Vagina (tissue), 2 donors: ENCODE measurements around the gene MTHFD1. TPM values are rescaled to one million over a fixed set of nuclear protein-coding genes. Genes with fewer than 3 reads are reported as not detected.
"Not testable (repeated sequence)": the region's sequence is repeated elsewhere in the genome, so short reads cannot be mapped to it uniquely, and the experiment has no call there.

Experiments used
- DNase-seq, 2 donors: peaks; one replicate each; pipeline ENCODE4 v3.0.0-alpha.2; 2017; ENCODE audit errors: extremely low spot score in 2 of 2
- H3K27ac ChIP-seq: fragments of 200-600 bp; sonication (generic); one replicate; pipeline ENCODE4 v1.5.1; 2019
- H3K27me3 ChIP-seq: fragments of 200-600 bp; sonication (generic); one replicate; pipeline ENCODE4 v1.5.1; 2019
- H3K36me3 ChIP-seq, 2 donors: fragments of 200-600 bp; sonication (generic); one replicate each; pipeline ENCODE4 v1.5.1; 2017 to 2019
- H3K4me1 ChIP-seq: fragments of 200-600 bp; sonication (generic); one replicate; pipeline ENCODE4 v1.5.1; 2019
- H3K4me3 ChIP-seq, 2 donors: fragments of 200-600 bp; sonication (generic); 1 replicate in 1 of 2; 2 replicates in 1 of 2; pipeline ENCODE4 v1.5.1; 2016 to 2019
- H3K9me3 ChIP-seq: fragments of 200-600 bp; sonication (generic); one replicate; pipeline ENCODE4 v1.5.1; 2019
- POLR2A ChIP-seq, 2 donors: fragments of 450-650 bp; IDR thresholded peaks; one replicate each; pipeline ENCODE4 v1.6.1; 2017; ENCODE audit warnings: antibody characterized with exemption in 2 of 2, mild to moderate bottlenecking in 2 of 2, moderate library complexity in 2 of 2
- POLR2AphosphoS5 ChIP-seq, 2 donors: sonication (generic); formaldehyde crosslinking; IDR thresholded peaks; one replicate each; pipeline ENCODE4 v1.9.0; 2017; ENCODE audit warnings: antibody characterized with exemption in 2 of 2, mild to moderate bottlenecking in 2 of 2, low read depth in 1 of 2; ENCODE audit not compliant: insufficient read depth in 1 of 2
- intact Hi-C: fragments of 100-400 bp; cut with DNase I; formaldehyde crosslinking; loops from one replicate; pipeline ENCODE4 v1.15.1; 2023
- total RNA-seq: library from RNA; depleted of rRNA; stranded (reverse); fragments of >200 nt; gene quantifications from one replicate; pipeline ENCODE4 v1.2.3, GENCODE V29; 2016
- TF ChIP-seq, protein P1 (sequence below), 3 experiments: fragments of 450-650 bp in 2 of 3; fragments of 200-600 bp in 1 of 3; sonication (generic) in 1 of 3; IDR thresholded peaks; one replicate each; pipeline ENCODE4 v1.5.1; 2017 to 2019; ENCODE audit warnings: antibody characterized with exemption in 3 of 3, mild to moderate bottlenecking in 2 of 3, moderate library complexity in 2 of 3

Gene MTHFD1
- total RNA-seq, 1 donor from 2014 or later: 40.3 TPM

DNA sequence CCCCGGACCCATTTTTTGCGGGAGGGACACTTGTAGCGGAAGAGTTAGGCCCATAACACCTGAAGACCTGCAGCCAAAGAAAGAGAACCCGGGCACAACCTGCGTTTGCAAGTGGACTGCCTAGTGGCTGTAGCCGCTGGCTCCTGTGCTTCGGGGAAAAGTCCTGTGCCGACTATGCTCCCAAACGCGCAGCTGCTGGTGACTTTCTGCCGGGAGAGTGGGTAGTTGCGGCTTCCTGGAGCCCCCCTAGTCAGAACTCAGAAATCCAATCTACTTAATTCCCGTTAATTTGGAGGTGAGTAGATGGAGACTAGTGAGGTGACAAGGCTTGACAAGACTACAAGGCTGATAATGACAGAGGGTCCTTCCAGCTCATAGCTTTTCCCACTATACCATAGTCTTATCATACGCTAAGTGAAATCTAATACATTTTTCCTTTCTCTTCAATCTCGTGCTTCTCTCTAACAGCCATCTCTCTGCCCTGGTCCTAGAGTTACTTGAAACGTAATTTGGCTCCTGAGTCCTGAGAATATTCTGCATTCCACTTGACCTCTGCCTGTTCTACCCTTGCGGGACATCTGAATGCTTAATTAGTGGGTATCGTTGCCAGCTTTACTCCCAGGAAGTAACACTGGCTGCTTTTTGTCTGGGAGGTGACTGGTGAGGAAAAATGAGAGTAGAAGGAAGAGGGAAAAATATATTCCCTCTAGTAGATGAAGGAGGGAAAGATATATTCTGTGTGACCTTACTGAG lies 556 bp downstream of the MTHFD1 start:
- Histone ChIP-seq H3K36me3 (no peaks in the 10 kb centered on the region), H3K4me1 (peaks cover 24% of the 10 kb centered on the region), H3K27me3 (no peaks in the 10 kb centered on the region), H3K9me3 (no peaks in the 10 kb centered on the region), H3K4me3 (peak overlapping the region; percentile 74 to 88), H3K27ac (peak overlapping the region; percentile 41)
- TF ChIP-seq POLR2A (IDR thresholded peaks at IDR 0.05) (no peak), POLR2AphosphoS5 (IDR thresholded peaks at IDR 0.05; ENCODE audit: insufficient read depth in 1 of 2, low read depth in 1 of 2) (no peak)
- TF ChIP-seq, protein P1, sequence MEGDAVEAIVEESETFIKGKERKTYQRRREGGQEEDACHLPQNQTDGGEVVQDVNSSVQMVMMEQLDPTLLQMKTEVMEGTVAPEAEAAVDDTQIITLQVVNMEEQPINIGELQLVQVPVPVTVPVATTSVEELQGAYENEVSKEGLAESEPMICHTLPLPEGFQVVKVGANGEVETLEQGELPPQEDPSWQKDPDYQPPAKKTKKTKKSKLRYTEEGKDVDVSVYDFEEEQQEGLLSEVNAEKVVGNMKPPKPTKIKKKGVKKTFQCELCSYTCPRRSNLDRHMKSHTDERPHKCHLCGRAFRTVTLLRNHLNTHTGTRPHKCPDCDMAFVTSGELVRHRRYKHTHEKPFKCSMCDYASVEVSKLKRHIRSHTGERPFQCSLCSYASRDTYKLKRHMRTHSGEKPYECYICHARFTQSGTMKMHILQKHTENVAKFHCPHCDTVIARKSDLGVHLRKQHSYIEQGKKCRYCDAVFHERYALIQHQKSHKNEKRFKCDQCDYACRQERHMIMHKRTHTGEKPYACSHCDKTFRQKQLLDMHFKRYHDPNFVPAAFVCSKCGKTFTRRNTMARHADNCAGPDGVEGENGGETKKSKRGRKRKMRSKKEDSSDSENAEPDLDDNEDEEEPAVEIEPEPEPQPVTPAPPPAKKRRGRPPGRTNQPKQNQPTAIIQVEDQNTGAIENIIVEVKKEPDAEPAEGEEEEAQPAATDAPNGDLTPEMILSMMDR (IDR thresholded peaks at IDR 0.05): no peak
- DNase-seq: no peak
- intact Hi-C loops: no loop called here

DNA sequence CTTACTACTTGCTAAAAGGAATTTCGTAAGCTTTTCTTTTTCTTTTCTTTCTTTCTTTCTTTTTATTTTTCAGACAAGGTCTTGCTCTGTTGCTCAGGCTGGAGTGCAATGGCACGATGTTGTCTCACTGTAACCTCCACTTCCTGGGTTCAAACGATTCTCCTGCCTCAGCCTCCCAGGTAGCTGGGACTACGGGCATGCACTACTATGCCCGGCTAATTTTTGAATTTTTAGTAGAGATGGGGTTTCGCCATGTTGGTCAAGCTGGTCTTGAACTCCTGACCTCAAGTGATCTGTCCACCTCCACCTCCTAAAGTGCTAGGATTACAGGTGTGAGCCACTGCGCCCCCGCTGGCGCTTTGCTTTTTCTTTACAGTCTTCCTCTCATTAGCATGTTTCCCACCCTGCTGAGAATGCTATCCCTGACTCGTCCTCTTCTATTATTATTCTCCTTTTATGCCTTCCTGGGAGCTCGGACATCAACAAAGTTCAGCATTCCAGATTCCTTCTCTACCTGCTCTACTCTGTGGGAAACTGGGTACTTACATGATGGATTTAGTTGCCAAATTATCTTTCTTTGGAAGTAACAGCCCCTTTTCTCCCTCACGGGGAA lies 3.1 kb downstream of the MTHFD1 start:
- Histone ChIP-seq H3K36me3 (no peaks in the 10 kb centered on the region), H3K27ac (no peak overlapping the region), H3K4me3 (no peak overlapping the region), H3K9me3 (no peaks in the 10 kb centered on the region), H3K4me1 (peaks cover 24% of the 10 kb centered on the region), H3K27me3 (no peaks in the 10 kb centered on the region)
- no peak for DNase-seq
- intact Hi-C loops: no loop called here
- no peak for TF ChIP-seq POLR2AphosphoS5 (IDR thresholded peaks at IDR 0.05; ENCODE audit: insufficient read depth in 1 of 2, low read depth in 1 of 2)
- TF ChIP-seq, protein P1 (IDR thresholded peaks at IDR 0.05): no peak
- TF ChIP-seq POLR2A (IDR thresholded peaks at IDR 0.05): no peak

DNA sequence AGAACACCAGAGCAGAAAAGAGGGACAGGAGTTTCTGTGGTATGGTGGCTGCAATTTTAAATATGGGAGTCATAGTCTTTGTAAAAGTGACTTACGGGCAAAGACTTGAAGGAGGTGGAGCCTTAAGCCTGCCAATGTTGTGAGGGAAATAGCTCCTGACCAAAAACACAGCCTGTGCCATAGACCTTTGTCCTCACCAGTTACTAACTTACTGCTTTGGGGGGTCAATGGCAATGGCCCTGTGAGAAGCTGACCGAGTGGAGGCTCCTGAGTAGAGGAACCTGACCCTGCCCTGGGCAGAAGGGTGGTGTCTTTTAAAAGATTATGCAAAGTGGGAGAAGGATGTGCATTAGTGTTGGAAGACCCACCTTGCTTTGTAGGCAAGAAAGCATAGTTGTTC lies 3.8 kb downstream of the MTHFD1 start:
- Histone ChIP-seq H3K4me1 (peaks cover 20% of the 10 kb centered on the region), H3K27ac (no peak overlapping the region), H3K27me3 (no peaks in the 10 kb centered on the region), H3K4me3 (no peak overlapping the region), H3K36me3 (no peaks in the 10 kb centered on the region), H3K9me3 (no peaks in the 10 kb centered on the region)
- TF ChIP-seq, protein P1 (IDR thresholded peaks at IDR 0.05): no peak
- TF ChIP-seq POLR2AphosphoS5 (IDR thresholded peaks at IDR 0.05; ENCODE audit: insufficient read depth in 1 of 2, low read depth in 1 of 2): no peak
- no peak for TF ChIP-seq POLR2A (IDR thresholded peaks at IDR 0.05)
- intact Hi-C loops: no loop called here
- no peak for DNase-seq

DNA sequence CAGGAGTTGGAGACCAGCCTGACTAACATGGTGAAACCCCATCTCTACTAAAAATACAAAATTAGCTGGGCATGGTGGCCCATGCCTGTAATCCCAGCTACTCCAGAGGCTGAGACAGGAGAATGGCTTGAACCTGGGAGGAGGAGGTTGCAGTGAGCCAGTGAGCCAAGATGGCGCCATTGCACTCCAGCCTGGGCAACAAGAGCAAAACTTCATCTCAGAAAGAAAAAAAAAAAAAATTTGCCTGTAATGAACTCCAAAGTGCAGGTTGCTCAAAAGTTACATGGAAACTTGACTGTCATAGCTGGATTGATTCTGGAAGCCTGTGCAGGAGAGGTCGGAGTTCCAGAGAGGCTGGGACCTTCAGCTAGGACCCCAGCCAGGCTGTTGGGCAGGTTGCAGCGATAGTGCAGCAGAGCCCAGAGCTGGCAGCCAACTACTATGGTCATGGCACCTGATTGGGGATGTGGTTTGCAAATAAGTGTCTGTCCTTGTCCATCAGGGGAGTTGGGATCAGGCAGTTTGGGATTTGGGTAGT lies 5.1 kb downstream of the MTHFD1 start:
- H3K9me3 ChIP-seq, intact Hi-C loops, H3K4me3 ChIP-seq, H3K27me3 ChIP-seq, DNase-seq, H3K27ac ChIP-seq, H3K36me3 ChIP-seq: not testable (repeated sequence)
- peaks cover 15% of the 10 kb centered on the region for H3K4me1 ChIP-seq

DNA sequence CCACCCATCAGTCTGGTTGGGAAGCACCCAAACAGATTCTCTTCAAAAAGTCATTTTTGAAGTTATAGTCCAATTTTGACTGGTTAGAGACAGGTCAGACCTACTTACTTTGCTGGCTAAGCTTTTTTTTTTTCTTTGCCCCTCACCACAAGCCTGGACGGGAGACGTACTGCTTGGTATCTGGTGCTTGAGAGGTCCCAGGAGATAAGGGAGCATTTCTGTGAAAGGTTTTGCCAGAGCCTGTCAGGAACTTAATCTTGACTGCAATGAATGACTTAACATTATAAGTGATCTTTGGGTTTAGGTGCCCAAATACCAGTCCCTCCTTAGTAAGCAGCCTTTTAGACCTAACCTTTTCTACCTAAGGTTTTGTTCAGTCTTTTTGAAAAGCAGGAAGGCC lies 6.3 kb downstream of the MTHFD1 start:
- Histone ChIP-seq H3K27ac (no peak overlapping the region), H3K9me3 (no peaks in the 10 kb centered on the region), H3K4me1 (peaks cover 5% of the 10 kb centered on the region), H3K27me3 (no peaks in the 10 kb centered on the region), H3K36me3 (no peaks in the 10 kb centered on the region), H3K4me3 (no peak overlapping the region)
- DNase-seq: no peak
- intact Hi-C loops: no loop called here
- TF ChIP-seq, protein P1 (IDR thresholded peaks at IDR 0.05): no peak
